Measurements from ENCODE around the gene THAP4. TPM values are rescaled to one million over a fixed set of nuclear protein-coding genes. Genes with fewer than 3 reads are reported as not detected.
"Not testable (repeated sequence)": the region's sequence is repeated elsewhere in the genome, so short reads cannot be mapped to it uniquely, and the experiment has no call there.

The THAP4 gene
- total RNA-seq, 1 donor from 2014 or later = 83.2 TPM

DNA sequence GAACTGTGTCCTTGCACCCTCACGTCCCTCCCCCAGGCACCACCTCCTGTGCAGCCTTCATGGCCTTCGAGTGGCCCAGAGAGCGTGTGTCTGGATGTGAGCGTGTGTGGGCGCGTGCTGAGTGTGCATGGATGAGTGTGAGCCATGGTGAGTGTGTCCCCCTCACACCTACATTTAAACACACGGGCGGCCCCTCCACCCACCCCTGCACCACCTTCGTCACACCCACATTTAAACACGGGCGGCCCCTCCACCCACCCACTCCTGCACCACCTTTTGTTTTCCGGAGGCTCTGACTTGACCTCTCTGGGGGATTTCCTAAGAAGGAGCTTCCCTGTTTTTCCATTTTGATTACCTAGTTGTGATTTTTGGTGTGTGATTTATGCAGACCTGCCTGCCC is 31.9 kb upstream of the THAP4 start:
- ATAC-seq (no peak), DNase-seq (ENCODE audit: missing footprints) (no peak)
- intact Hi-C loops (cut with DNase I) = no loop called here

DNA sequence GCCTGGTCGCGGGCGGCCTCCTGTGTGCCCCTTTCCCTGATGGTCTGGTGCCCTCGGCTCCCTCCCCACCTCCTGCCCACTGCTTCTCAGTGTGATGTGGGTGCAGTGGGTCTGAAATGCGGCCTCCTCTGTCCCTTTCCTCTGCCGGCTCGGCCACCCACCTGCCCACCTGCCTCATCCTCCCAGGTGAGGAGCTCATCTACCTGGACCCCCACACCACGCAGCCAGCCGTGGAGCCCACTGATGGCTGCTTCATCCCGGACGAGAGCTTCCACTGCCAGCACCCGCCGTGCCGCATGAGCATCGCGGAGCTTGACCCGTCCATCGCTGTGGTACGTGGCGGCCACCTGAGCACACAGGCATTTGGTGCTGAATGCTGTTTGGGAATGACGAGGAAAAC is 31.4 kb upstream of the THAP4 start:
- intact Hi-C loops (cut with DNase I) = no loop called here
- DNase-seq (ENCODE audit: missing footprints) (no peak), ATAC-seq (no peak)

- DNase-seq (ENCODE audit: missing footprints) = peak; percentile 50
- intact Hi-C loops (cut with DNase I) = no loop called here
- ATAC-seq = no peak
Observed at GRCh38 chr2:241666627-241667400, 29.9 kb upstream of the THAP4 start.

GRCh38 chr2:241665731-241666440 is 28.9 kb upstream of the THAP4 start:
- ATAC-seq = no peak
- no peak for DNase-seq (ENCODE audit: missing footprints)
- intact Hi-C loops (cut with DNase I) = no loop called here

DNA sequence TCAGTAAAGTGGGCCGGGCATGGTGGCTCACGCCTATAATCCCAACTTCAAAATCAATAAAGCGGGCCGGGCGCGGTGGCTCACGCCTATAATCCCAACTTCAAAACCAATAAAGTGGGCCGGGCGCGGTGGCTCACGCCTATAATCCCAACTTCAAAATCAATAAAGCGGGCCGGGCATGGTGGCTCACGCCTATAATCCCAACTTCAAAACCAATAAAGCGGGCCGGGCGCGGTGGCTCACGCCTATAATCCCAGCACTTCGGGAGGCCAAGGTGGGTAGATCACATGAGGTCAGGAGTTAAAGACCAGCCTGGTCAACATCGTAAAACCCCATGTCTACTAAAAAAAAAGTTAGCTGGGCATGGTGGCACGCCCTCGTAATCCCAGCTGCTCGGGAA is 25.8 kb upstream of the THAP4 start:
- DNase-seq (ENCODE audit: missing footprints); ATAC-seq; intact Hi-C loops (cut with DNase I): not testable (repeated sequence)

GRCh38 chr2:241660593-241661213 is 23.7 kb upstream of the THAP4 start:
- no peak for DNase-seq (ENCODE audit: missing footprints)
- no peak for ATAC-seq
- intact Hi-C loops (cut with DNase I) = no loop called here

DNA sequence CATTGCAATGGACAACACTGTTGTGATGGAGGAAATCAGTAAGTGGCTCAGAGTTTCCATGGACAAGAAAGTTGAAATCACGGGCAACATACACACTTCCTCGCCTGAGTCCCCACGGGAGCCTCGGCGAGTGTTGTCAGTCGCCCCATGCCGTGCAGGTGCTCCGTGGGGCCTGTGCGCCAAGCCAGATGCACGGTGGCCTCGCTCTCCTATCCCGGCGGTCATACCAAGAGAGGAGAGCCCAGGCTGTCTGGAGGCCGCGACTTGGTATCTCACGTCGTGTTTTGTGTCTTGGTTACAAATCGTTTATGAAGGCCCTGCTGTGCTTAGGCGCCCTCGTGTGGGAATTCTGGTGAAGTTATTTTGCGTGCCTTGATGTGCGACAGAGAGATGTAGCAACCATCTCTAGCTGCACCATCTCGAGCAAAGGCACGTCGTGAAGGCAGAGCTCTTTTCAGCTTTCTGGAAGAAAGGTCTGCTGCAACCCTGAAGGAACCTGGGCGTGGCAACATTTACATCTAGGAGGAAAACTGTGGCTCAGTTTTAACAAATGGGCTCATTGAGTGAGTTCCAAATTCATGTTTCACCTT is 22.3 kb upstream of the THAP4 start:
- intact Hi-C loops (cut with DNase I) = no loop called here
- peak; percentile 57 for ATAC-seq
- peak; percentile 67 for DNase-seq (ENCODE audit: missing footprints)

DNA sequence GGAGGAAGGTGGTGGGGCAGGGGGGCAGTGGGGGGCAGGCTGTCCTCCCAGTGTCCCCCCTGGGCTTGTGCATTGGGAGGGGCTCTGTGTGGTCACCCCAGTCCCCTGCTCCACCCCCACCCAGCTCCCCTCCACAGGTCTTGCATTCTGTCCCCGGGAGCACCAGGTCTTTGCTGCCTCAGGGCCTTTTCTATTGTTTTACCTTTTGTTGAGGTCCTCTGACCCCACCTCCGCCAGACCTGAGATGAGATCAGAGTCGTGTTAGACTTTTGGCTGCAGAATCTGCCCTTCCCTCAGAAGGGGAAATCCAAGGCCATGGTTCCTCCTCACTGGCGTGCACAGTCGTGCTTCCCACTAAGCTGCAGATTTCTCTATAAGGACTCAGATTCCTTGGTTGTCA is 21.3 kb upstream of the THAP4 start:
- DNase-seq (ENCODE audit: missing footprints) (no peak), ATAC-seq (no peak)
- intact Hi-C loops (cut with DNase I) = no loop called here

- ATAC-seq = no peak
- intact Hi-C loops (cut with DNase I) = no loop called here
- no peak for DNase-seq (ENCODE audit: missing footprints)
Observed at GRCh38 chr2:241657786-241658254, 20.9 kb upstream of the THAP4 start.

- intact Hi-C loops (cut with DNase I) = no loop called here
- DNase-seq (ENCODE audit: missing footprints) (peak; percentile 72), ATAC-seq (peak; percentile 62)
Observed at GRCh38 chr2:241656190-241656741, 19.3 kb upstream of the THAP4 start.

DNA sequence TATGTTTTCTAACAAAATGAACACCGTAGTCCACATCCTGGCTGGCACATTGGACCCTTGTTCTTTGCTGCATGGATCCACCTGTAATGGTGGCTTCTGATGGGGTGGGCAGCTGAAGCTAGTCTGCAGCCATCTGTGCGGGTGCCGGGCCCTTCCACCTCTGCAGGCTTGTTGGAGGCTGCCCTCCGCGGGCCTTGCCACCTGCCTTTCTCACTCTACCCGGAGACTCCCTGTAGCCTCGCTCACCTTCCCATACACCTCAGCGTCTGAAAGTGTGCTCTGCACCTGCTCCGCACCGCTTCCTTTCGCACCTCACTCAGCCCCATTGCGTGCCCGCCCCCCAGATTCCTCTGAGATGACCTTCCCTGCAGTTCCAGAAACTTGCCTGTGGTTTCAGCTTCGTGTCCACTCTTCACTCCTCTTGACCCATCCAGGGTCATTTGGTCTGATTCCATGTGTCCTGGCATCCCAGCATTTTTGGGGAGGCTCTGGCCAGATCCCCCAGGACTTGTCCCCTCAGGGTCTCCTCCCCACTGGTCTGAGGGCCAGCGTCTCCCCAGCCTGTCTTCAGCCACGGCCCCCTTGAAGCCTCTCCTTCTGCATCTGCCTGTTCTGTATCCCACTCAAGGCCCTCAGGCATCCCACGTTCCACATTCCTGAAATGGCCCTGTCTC is 18.7 kb upstream of the THAP4 start:
- intact Hi-C loops (cut with DNase I) = no loop called here
- ATAC-seq (peak; percentile 7), DNase-seq (ENCODE audit: missing footprints) (peak; percentile 11)

- peak; percentile 43 for DNase-seq (ENCODE audit: missing footprints)
- intact Hi-C loops (cut with DNase I) = no loop called here
Observed at GRCh38 chr2:241654551-241654950, 17.6 kb upstream of the THAP4 start.

DNA sequence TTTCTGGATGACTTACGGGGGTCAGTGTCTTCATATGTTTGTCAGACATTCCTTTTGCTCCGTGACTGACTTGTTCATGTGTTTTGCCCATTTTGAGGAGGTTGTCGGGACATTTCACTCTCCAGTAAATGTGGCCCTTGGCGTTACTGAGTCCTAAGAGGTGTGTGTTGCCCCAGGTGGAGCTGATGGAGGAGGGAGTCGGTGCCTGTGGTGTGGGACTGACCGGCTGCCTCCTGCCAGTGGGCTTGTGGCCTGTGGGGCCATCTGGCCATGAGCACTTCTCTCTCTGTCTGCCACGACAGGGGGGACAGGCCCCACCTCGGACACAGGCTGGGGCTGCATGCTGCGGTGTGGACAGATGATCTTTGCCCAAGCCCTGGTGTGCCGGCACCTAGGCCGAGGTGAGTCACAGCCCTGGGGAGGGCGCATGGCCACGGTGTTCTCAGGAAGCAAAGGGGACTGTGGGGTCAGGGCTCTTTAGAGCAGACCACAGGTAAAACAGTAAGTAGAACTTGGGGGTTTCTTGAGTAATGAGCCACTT is 16.3 kb upstream of the THAP4 start:
- ATAC-seq (no peak), DNase-seq (ENCODE audit: missing footprints) (no peak)
- intact Hi-C loops (cut with DNase I) = no loop called here

More at GRCh38 chr2:241654551-241654950, 17.6 kb upstream of the THAP4 start:
- ATAC-seq = no peak

DNA sequence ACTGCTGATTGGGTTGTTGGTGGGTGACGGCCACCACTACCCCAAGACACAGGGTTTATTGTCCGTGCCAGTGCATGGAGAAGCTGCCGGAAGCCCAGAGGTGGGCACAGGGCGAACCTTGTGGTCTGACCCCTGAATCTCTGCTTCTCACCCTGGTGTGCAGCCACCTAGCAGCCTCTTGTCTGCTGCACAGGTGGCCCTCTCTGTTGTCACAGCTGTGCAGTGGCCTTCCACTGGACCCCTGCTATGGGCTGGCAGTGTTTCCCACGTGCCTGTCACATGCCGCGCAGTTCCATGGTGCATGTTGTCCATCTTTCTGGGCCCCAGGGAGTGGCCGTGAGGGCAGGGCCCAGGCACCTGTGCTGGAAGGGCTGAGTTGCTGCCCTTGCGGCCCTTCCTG is 15.8 kb upstream of the THAP4 start:
- ATAC-seq (no peak), DNase-seq (ENCODE audit: missing footprints) (peak; percentile 66)
- intact Hi-C loops (cut with DNase I) = no loop called here

GRCh38 chr2:241652142-241652541 is 15.2 kb upstream of the THAP4 start:
- ATAC-seq (no peak), DNase-seq (ENCODE audit: missing footprints) (no peak)
- intact Hi-C loops (cut with DNase I) = no loop called here

DNA sequence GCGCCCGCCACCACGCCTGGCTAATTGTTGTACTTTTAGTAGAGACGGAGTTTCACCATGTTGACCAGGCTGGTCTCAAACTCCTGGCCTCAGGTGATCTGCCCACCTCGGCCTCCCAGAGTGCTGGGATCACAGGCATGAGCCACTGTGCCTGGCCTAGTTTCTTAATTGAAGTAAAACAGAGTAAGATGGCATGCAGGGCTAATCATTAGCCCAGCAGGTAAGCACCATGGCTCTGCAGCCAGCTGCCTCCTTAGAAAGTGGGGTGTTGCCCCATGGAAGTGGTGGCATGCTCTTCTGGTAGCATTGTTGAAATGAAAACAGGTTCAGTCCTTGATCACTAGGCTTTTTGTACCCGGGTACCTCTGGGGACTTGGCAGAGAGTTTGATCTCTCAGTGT is 13.0 kb upstream of the THAP4 start:
- ATAC-seq = no peak
- DNase-seq (ENCODE audit: missing footprints) = no peak
- intact Hi-C loops (cut with DNase I) = no loop called here

DNA sequence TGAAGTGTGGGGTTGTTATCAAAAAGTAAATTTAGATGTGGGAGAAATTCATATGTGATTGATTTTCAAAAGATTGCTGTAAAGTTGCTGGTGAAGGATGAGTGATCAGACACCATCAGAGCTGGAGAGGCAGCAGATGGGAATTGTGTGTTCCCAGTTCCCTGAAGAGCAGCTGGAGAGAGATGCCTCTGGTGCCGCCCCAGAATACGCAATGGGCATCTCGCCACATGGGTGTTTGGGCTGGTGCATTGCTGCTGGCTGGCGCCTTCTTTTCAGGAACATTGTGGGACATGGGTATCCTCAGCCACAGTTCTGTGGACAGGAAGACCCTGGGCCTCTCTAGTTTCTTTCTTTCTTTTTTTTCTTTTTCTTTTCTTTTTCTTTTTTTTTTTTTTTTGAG is 12.4 kb upstream of the THAP4 start:
- intact Hi-C loops (cut with DNase I) = no loop called here
- ATAC-seq = peak; percentile 61
- peak; percentile 60 for DNase-seq (ENCODE audit: missing footprints)

DNA sequence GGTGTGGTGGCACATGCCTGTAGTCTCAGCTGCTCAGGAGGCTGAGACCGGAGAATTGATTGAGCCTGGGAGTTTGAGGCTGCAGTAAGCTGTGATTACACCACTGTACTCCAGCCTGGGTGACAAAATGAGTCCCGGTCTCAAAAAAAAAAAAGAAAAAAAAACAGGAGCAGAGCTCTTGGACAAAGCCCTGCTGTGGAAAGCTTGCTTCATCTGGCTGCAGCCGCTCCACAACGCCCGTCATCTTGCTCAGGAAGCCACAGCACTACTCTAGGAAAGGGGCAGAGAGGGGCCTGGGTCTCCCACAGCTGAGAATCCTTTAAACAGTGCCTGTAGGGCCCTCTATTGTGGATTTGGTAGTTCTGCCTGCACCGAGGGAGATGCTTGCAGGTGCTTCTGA is 11.5 kb upstream of the THAP4 start:
- ATAC-seq = no peak
- intact Hi-C loops (cut with DNase I) = no loop called here
- DNase-seq (ENCODE audit: missing footprints) = no peak
